IPS-11a (cell line): Measurements from ENCODE around the gene P3H4.
"Not testable (repeated sequence)": the region's sequence is repeated elsewhere in the genome, so short reads cannot be mapped to it uniquely, and the experiment has no call there.

Experiments used
- H3K4me3 ChIP-seq: one replicate; pipeline ENCODE4 v1.5.1; 2013; ENCODE audit warnings: low read depth, low read length, control low read depth

Gene P3H4

GRCh38 chr17:41796121-41796895 lies 15.4 kb downstream of the P3H4 start:
- H3K4me3 ChIP-seq: no peak overlapping the region

DNA sequence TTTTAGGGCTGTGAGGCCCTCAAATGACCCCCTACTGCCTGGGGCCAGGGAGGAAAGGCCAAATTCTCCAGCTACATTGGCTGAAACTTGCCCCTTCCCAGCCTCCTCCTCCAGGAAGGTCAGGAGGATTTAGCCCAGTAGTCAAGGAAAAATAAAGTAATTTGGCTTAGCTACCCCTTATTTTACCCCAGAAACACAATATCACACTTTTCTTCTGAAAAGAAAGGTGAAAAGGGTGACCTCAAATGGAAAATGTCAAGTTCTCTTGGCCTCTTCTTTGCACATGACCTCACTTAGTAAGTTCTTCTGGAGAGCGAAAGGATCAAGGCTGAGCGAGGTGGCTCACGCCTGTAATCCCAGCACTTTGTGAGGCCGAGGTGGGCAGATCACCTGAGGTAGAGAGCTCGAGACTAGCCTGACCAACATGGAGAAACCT lies 17.2 kb downstream of the P3H4 start:
- H3K4me3 ChIP-seq: no peak overlapping the region

GRCh38 chr17:41793784-41794539 lies 17.8 kb downstream of the P3H4 start:
- no peak overlapping the region for H3K4me3 ChIP-seq

GRCh38 chr17:41792845-41793783 lies 18.6 kb downstream of the P3H4 start:
- no peak overlapping the region for H3K4me3 ChIP-seq

DNA sequence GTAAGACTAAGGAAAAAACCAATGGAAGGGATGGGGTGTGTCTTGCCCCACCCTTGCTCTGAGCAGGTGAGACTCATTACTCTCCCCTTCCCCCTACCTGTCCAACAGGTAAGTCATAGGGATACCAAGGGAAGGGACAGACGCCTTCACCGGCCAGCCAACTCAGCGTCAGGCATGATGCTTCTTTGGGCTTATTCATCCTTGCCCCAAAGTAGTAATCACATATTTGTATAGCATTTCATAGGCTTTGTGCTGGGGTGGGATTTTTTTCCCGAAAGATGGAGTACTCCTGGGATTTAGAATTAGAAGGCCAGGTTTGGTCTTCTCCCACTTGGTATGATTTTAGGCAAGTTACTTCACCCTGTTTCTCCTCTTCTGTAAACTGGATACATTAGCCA lies 24.7 kb downstream of the P3H4 start:
- no peak overlapping the region for H3K4me3 ChIP-seq

DNA sequence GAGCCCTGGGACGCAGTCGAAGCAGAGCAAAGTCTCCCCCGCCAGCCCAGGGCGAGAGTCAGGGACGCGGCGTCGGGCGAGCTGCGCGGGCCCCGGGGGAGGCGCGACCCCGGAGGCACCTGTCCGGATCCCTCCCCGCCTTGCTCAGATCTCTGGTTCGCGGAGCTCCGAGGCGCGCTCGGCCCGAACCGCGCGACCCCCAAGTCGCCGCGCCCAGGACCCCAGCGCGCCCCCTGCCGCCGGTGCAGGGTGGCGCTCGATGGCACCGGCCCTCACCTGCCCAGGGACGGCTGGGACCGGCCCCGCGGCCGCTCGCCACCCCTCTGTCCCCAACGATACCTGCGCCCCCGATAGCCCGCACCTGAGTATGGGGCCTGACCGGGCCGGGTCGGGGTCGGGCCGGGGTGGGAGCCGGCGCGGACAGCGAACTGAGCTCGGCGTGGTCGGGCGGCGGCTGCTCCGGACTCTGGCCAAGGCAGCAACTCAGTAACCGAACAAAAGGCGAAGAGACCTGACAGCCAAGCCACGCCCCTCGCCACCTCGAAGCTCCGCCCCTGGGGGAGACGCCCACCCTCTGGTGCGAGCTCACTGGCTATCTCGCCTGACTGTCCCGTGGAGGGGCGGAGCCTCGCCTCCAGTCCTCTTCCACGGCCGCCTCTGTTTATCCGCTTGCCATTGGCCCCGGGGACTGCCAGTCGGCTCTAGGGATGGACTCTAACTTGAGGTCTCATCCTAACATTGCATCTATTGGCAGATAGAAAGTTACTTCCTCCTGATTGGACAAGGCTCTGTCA lies 25.3 kb downstream of the P3H4 start, which contains the start of gene JUP:
JUP (minus strand) TSS at position 485 of the 794 bp plus-strand sequence. CDS start 14,857 bp downstream, outside the sequence.
- peak within 1 kb of the TSS; percentile 47 for H3K4me3 ChIP-seq

DNA sequence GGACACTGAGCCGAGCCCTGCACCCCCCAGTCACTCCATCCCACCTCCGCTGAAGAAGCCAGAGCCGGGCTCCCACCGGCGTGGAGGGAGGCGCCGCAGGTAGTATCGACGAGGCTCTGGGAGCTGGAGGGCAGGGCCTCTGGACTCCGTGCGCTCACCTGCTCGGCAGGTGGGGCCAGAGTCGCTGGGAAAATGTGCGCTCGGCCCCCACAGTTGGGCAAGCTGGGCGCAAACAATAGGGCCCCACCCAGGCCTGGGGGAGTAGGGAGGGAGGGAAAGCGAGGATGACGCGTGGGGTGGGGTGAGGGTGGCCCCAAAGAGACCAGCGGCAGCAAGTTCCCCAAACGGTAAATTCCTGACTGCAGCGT lies 25.9 kb downstream of the P3H4 start:
- H3K4me3 ChIP-seq: peak overlapping the region; percentile 47

GRCh38 chr17:41785091-41785858 lies 26.5 kb downstream of the P3H4 start:
- H3K4me3 ChIP-seq: peak overlapping the region; percentile 47

DNA sequence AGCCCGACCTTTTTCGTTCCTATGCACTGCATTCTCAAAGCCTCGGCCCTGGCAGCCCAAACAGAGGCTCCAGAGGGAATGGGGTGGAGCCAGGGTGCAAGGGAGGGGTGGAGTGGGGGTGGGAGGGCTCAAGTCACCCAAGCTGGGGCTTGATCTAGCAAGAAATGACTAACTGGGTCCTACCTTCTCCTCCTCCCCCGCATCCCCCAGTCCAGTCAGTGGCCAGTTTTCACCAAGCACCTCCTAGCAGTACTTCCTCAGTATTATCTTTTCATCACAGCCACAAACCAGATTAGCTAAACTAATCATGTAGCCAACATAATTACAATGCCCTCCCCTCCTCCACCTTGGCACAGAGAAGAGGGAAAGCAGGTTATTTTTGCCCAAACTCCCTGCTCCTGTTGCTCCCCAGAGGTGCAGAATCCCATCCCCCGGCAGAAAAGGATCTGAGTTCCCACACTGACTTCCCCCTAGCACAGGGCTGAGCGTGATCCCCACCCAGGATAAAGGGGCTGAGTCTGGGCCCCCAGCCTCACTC lies 27.5 kb downstream of the P3H4 start:
- H3K4me3 ChIP-seq: peak overlapping the region; percentile 47

DNA sequence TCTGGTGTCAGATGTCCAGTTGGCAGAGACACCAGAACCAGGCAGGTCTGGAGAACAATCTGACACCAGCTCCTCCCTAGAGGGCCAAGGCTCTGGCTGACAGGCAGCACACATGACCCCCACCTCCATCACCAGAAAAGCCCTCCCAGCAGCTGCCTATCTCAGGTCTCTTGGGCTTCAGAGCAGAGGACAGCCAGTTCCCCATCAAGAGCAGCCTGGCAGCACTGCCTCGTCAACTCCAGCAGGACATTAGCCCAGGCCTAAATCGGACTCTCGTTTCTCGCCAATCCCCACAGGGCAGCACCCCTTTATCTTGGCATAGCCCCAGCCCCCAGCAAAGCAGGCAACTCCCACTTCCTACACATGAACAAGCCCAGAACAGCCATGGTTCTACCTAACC lies 29.6 kb downstream of the P3H4 start:
- no peak overlapping the region for H3K4me3 ChIP-seq

GRCh38 chr17:41781404-41782110 lies 30.2 kb downstream of the P3H4 start:
- H3K4me3 ChIP-seq: no peak overlapping the region

DNA sequence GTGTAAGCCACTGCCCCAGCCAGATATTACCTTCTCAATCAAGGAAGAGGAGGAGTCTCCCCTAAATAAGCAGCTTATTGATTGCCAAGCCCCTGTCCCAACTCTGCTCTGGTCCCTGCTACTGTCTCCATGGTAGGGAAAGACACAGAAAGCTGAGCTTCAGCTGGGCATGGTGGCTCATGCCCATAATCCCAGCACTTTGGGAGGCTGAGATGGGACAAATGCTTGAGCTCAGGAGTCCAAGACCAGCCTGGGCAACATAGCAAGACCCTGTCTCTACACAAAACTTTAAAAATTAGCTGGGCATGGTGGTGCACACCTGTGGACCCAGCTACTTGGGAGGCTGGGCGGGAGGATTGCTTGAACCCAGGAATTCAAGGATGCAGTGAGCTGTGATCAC lies 31.8 kb downstream of the P3H4 start:
- no peak overlapping the region for H3K4me3 ChIP-seq

GRCh38 chr17:41777574-41778188 lies 34.1 kb downstream of the P3H4 start:
- H3K4me3 ChIP-seq: no peak overlapping the region

GRCh38 chr17:41777157-41777573 lies 34.6 kb downstream of the P3H4 start:
- no peak overlapping the region for H3K4me3 ChIP-seq

DNA sequence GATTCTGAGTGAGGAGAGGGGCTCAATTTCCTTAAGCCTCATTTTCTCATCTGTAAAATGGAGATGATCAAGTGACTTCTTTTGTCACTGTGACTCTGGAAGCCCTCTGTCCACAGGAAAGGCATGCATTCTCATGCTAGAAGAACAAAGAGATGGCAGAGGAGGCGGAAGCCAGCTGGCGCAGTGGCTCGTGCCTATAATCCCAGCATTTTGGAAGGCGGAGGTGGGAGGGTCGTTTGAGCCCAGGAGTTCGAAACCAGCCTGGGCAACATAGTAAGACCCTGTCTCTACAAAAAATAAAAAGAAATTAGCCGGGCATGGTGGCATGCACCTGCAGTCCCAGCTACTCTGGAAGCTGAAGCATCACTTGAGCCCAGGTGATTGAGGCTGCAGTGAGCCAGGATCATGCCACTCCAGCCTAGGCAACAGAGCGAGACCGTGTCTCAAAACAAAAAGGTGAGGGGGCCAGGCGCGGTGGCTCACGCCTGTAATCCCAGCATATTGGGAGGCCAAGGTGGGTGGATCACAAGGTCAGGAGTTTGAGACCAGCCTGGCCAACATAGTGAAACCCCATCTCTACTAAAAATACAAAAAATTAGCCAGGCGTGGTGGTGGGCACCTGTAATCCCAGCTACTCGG lies 35.4 kb downstream of the P3H4 start:
- not testable (repeated sequence) for H3K4me3 ChIP-seq

DNA sequence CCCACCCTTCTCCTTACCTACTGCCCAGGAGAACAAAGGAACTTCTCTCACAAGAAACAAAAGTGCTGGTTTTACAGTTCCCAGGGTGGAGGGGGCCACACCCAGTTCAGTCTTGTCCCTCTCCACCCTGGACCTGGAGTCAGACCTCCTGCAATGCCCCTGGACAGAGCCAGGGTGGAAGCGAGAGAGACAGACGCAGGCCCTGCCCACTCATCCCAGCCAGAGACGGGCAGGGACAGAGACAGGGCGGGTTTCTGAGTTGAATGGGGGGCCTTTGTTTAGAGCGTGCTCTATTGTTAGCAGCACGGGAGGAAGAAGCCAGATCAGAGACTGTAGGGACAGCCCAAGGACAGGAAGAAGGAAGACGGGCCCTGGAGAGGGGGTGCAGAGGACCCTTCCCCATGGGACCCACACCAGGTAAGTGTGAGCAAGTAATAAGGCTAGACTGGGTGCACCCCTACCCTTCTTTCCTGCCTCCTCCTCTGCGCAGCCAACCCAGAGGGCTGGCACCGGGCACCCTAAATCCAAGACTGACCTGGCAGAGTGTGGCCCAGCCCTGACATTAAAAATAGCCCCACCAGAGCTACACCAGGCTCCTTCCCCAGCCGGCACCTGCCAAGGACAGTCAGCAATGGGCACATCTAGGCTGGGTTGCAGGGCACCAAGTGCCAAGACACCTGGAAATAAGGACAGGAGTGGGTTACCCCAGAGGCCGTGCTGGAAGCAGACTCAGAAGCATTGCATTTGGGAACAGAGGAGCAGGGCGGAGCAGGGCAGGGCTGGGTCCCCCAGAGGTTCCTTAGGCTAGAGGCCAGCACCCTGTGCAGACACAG lies 36.1 kb downstream of the P3H4 start:
- H3K4me3 ChIP-seq: no peak overlapping the region

DNA sequence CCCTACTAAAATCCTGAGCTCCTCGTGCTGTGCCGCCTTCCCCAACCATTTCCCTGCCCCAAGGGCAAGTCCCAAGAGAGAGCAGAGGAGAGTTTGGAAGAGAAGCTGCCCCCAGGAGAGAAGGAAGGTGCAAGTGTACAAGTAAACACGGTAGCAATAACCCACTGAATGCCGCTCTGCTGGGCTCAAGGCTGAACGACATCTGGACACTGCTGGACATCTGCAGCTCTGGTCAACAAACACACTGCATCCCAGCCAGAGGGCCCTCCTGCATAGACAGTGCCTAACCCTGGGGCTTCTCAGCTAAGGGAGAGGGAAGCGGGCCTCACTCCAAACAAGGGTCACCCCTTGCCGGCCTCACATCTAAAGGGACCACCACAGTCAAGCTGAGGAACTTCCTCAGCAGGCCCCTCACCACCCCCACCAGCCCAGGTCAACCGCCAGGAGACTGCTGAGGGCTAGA lies 38.0 kb downstream of the P3H4 start:
- H3K4me3 ChIP-seq: no peak overlapping the region
